ENCODE measurements around the gene WBP1L.

The WBP1L gene

DNA sequence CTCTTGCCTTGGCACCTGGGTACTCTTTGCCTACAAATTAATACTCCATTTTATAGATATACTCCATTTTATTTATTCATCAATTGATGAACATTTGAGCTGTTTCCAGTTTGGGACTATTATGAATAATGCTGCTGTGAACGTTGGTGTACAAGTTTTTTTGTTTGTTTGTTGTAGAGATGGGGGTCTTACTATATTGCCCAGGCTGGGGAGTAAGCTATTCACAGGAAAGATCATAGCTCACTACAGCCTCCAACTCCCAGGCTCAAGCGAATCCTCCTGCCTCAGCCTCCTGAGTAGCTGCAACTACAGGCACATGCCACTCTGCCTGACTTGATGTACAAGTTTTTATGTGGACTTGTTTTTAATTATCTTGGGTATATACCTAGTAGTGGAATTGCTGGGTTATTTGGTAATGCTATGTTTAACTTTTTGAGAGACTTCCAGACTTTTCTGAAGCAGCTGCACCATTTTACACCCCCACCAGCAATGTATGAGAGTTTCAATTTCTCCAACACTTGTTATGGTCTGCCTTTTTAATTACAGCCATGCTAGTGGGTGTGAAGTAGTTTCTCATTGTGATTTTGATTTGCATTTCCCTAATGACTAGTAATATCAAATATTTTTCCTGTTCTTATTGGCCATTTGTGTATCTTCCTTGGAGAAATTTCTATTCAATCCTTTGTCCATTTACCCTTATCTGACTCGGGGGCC, 15.9 kb downstream of the WBP1L start:
- peaks cover 28% of the 10 kb centered on the region for H3K4me1 Mint-ChIP-seq
- ATAC-seq: no peak

DNA sequence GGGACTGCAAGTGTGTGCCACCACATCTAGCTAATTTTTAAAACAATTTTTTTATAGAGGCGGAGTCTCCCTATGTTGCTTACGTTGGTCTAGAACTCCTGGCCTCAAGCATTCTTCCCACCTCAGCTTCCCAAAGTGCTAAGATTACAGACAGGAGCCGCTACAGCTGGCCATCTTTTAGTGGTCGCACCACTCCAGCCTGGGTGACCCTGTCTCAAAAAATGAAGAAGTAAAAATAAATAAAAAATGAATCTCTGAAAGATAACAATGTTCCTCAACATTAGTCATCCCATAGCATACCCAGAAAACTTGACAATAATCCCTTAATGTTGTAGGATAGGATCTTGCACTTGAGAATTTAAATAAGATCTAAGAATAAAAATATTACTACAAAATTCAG, 18.2 kb downstream of the WBP1L start:
- Mint-ChIP-seq H3K27ac (no peak overlapping the region), H3K4me1 (peaks cover 30% of the 10 kb centered on the region), H3K36me3 (ENCODE audit: low read depth) (peaks cover 10% of the 10 kb centered on the region), H3K4me3 (no peak overlapping the region), H3K9me3 (no peaks in the 10 kb centered on the region), H3K27me3 (no peaks in the 10 kb centered on the region)
- DNase-seq (no peak), ATAC-seq (no peak)

More for the DNA sequence above, 15.9 kb downstream of the WBP1L start:
- no peaks in the 10 kb centered on the region for H3K27me3 Mint-ChIP-seq
- no peaks in the 10 kb centered on the region for H3K9me3 Mint-ChIP-seq
- H3K4me3 Mint-ChIP-seq: no peak overlapping the region
- DNase-seq: no peak
- peaks cover 5% of the 10 kb centered on the region for H3K36me3 Mint-ChIP-seq (ENCODE audit: low read depth)
- no peak overlapping the region for H3K27ac Mint-ChIP-seq

DNA sequence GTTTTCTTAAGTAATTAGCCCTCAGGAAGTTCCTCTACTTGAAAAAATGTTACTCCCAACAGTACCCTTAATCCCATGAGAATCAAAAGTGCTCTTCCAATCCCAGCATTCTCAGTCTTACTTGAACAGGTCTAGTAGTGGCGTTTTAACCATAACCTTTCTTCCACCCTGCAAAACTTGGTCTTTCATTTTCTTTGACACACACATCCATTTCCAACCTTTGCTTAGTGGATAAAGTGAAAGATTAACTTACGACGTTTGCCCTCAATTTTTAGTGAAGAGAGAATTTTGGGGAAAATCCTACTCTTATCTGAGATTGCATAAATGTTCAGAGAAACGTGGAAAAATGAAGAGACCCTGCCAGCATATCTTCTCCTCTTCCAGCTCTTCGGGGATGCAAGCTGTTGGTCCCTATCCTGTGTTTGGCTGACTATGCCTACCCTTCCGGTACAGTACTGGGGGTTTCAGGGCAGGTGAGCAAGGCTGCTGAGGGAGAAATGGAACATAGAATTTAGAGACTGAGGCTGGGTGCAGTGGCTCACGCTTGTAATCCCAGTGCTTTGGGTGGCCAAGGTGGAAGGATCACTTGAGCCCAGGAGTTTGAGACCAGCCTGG, 18.8 kb downstream of the WBP1L start:
- Mint-ChIP-seq H3K36me3 (ENCODE audit: low read depth) (peaks cover 10% of the 10 kb centered on the region), H3K9me3 (no peaks in the 10 kb centered on the region), H3K4me3 (no peak overlapping the region), H3K4me1 (peaks cover 30% of the 10 kb centered on the region), H3K27ac (no peak overlapping the region), H3K27me3 (no peaks in the 10 kb centered on the region)
- DNase-seq (no peak), ATAC-seq (no peak)

DNA sequence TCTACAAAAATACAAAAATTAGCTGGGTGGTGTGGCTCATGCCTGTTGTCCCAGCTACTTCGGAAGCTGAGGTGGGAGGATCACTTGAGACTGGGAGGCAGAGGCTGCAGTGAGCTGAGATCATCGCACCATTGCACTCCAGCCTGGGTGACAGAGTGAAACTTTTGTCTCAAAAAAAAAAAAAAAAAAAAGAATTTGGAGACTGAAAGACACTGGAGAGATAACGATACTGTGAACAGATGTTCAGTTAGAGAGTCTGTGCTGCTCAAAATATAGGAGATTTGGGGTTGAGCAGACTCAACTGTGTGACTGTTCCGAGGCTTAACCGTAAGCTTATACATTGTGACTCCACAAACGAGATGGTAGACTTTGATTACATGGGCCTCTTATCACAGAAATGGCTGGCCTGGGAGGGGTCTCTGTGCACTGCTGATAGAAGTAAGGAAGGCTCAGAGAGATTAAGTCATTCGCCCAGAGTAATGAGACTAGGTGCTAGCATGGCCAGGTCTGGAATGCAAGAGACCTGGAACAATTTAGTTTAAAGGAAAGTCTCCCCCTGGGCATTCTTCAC, 19.4 kb downstream of the WBP1L start:
- peaks cover 10% of the 10 kb centered on the region for H3K36me3 Mint-ChIP-seq (ENCODE audit: low read depth)
- no peak overlapping the region for H3K27ac Mint-ChIP-seq
- H3K4me1 Mint-ChIP-seq: peaks cover 31% of the 10 kb centered on the region

DNA sequence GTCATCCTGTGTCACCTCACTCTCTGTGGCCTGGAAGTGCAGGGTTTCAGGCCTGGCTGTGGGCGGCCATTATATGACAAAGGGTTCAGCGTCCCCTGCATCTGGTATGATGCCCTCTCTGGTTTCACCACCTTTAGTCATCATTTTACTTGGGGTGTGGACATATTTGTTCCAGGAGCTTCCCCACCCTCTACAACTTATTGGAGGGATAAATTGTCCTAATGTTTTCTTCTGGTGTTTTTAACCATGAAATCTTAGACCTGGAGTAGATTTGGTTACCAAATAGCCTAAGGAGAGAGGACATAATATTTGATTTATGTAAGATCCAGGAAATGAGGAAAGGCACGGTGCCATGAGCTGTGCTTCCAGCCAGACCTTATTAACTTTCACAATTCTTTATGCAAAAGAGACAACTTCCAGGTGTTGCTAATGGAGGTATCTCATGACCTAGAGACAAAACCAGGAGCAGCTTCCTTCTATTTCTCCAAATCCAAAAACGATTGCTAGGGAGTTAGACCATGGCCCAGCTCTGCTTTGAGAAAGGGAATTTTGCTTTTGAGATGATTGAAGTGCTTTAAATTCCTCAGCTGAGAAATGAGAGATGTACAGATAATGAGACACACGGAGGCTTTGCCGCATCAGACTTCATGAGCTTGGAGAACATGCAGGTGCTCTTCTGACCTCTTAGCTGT, 20.9 kb downstream of the WBP1L start:
- H3K4me1 Mint-ChIP-seq: peaks cover 25% of the 10 kb centered on the region
- peak; percentile 43 for ATAC-seq

More for the DNA sequence above, 19.4 kb downstream of the WBP1L start:
- H3K4me3 Mint-ChIP-seq: no peak overlapping the region
- no peak for DNase-seq
- ATAC-seq: no peak
- H3K9me3 Mint-ChIP-seq: no peaks in the 10 kb centered on the region
- no peaks in the 10 kb centered on the region for H3K27me3 Mint-ChIP-seq

DNA sequence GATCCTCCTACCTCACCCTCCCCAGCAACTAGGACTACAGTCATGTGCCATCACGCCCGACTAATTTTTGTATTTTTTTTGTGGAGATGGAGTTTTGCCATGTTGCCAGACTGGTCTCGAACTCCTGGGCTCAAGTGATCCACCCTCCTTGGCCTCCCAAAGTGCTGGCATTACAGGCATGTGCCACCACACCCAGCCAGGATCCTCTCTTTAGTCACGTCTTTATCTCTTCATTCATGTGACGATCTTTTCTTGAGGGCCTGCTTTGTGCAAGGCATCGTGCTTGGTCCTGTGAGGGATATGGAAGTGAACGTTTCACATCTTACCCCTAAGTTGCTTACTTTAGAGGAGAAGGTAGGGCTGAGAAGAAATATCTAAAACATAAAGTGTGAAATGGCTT, 21.6 kb downstream of the WBP1L start:
- no peak overlapping the region for H3K27ac Mint-ChIP-seq
- H3K4me3 Mint-ChIP-seq: no peak overlapping the region
- peaks cover 7% of the 10 kb centered on the region for H3K36me3 Mint-ChIP-seq (ENCODE audit: low read depth)
- H3K4me1 Mint-ChIP-seq: peaks cover 32% of the 10 kb centered on the region
- H3K9me3 Mint-ChIP-seq: no peaks in the 10 kb centered on the region
- ATAC-seq (no peak), DNase-seq (no peak)
- no peaks in the 10 kb centered on the region for H3K27me3 Mint-ChIP-seq

More for the DNA sequence above, 20.9 kb downstream of the WBP1L start:
- H3K36me3 Mint-ChIP-seq (ENCODE audit: low read depth): peaks cover 7% of the 10 kb centered on the region
- no peak for DNase-seq
- no peak overlapping the region for H3K4me3 Mint-ChIP-seq
- no peak overlapping the region for H3K27ac Mint-ChIP-seq
- H3K27me3 Mint-ChIP-seq: no peaks in the 10 kb centered on the region
- H3K9me3 Mint-ChIP-seq: no peaks in the 10 kb centered on the region

DNA sequence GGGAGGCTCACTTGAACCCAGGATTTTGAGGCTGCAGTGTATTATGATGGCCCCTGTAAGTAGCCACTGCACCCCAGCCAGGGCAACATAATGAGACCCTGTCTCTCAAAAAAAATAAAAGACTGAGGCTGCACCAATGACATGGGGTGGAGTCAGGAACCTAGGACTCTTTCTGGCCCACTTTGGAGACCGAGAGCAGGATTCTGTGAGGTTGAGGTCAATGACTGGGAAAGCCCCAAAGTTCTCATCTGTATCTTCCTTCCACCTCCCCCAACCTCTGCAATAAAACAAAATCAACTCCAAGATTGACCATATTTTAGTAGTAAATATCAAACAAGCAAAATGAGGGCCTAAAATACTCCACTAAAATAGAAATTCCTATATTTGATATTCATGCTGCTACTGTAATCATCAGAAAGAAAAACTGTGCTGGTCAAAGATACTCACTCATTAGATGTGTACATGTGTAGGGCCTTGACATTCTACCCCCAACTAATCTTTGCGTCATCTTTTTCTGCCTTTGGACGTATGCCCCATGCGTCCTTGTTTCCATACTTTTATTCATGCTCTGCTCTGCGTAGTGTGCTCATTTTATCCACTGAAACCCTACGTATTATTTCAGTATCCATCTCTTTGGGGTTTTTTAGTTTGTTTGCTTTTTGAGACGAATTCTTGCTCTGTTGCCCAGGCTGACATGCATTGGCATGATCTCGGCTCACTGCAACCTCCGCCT, 23.8 kb downstream of the WBP1L start:
- Mint-ChIP-seq H3K36me3 (ENCODE audit: low read depth) (peaks cover 7% of the 10 kb centered on the region), H3K4me1 (peaks cover 50% of the 10 kb centered on the region), H3K9me3 (no peaks in the 10 kb centered on the region), H3K4me3 (no peak overlapping the region), H3K27me3 (no peaks in the 10 kb centered on the region), H3K27ac (no peak overlapping the region)
- DNase-seq: no peak
- no peak for ATAC-seq

DNA sequence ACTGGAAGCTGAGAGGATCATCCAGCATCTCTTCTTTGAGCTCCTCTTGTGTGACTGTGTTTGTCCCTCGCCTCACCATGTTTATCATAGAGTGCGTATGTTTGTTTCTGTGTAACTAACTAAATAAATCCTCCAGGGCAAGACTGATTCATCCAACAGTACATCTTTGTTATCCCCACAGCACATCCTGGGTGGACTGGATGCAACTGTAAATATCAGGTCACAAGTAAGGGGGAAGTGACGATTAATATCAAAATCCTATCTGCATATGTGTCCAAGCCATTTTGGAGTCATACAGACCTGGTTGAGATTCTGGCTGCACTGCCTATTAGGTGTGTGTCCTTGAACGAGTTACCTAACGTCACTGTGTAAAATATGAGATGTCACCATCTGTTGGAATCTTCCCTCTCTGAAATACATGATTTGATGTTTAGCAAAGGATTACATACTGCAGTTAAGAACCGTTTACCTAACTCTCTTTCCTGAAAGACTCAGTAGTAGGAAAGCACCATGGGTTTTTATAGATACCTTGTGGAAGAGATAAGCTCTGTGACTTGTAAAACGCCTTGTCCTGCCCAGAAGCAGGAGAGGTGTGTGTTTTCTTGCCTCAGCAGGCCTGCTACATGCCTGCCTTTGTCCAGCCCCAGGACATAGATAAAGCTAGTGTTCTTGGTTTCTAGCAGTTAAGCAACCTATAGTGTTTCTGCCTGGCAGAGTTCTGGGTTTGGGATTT, 25.8 kb downstream of the WBP1L start:
- DNase-seq (no peak), ATAC-seq (no peak)
- no peaks in the 10 kb centered on the region for H3K9me3 Mint-ChIP-seq
- peaks cover 7% of the 10 kb centered on the region for H3K36me3 Mint-ChIP-seq (ENCODE audit: low read depth)
- H3K27me3 Mint-ChIP-seq: no peaks in the 10 kb centered on the region
- no peak overlapping the region for H3K27ac Mint-ChIP-seq
- H3K4me1 Mint-ChIP-seq: peaks cover 63% of the 10 kb centered on the region
- H3K4me3 Mint-ChIP-seq: no peak overlapping the region

DNA sequence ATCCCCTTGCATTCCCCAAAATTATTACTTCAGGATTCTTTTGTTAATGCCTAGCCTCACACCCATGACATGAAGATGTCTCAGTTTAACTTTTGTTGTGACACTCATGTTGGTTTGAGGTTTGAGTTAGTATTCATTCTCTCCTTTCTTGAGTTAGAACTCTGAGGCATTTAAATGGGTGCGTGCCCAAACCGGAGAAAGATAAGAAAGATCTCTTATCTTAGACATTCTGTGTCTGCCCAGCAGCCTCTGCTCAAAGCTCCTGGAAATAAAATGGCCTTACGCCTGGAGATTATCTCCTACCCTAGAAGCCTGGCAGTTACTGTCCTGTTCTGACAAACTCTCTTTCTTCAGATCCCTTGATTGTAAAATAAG, 26.3 kb downstream of the WBP1L start:
- no peaks in the 10 kb centered on the region for H3K9me3 Mint-ChIP-seq
- peaks cover 65% of the 10 kb centered on the region for H3K4me1 Mint-ChIP-seq
- ATAC-seq (peak; percentile 8), DNase-seq (no peak)
- H3K27ac Mint-ChIP-seq: no peak overlapping the region
- no peaks in the 10 kb centered on the region for H3K27me3 Mint-ChIP-seq
- no peak overlapping the region for H3K4me3 Mint-ChIP-seq
- H3K36me3 Mint-ChIP-seq (ENCODE audit: low read depth): peaks cover 7% of the 10 kb centered on the region

DNA sequence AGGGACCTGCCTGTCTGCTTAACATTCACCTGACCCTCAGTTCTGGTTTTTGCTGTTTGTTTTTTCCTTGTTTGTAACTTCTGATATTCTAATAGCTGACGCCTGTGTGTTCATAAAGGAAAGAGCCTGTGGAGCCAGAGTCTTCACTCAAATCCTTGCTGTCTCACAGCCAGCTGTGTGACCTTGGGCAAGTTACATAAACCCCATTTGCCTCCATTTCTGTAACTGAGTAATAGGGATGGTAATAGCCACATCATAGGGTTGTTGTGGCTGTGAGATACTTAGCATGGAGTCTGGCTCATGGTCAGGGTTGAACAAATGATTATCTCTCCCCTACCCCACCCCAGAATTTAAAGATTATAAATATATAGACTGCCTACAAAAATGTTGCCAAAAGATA, 27.0 kb downstream of the WBP1L start:
- DNase-seq (no peak), ATAC-seq (no peak)
- H3K4me1 Mint-ChIP-seq: peaks cover 71% of the 10 kb centered on the region
- H3K27ac Mint-ChIP-seq: no peak overlapping the region
- no peaks in the 10 kb centered on the region for H3K27me3 Mint-ChIP-seq
- no peaks in the 10 kb centered on the region for H3K9me3 Mint-ChIP-seq
- H3K4me3 Mint-ChIP-seq: no peak overlapping the region
- H3K36me3 Mint-ChIP-seq (ENCODE audit: low read depth): peaks cover 3% of the 10 kb centered on the region

DNA sequence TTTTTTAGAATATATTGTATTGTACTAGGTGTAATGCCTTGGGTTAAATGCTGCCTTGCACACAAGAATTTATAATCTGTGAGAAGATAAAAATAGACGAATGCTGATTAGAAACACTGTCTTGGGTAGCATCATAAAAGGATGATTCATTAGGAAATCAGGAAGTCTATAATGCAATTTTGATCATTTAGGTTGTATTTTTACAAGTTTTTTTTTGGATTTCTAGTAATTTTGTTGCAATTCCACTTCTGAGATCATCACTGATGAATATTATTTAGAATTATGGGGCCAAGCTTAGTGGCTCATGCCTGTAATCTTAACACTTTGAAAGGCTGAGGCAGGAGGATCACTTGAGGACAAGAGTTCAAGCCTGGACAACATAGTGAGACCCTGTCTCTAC, 29.6 kb downstream of the WBP1L start:
- no peak for ATAC-seq
- Mint-ChIP-seq H3K4me1 (peaks cover 76% of the 10 kb centered on the region), H3K27ac (no peak overlapping the region), H3K4me3 (no peak overlapping the region), H3K9me3 (no peaks in the 10 kb centered on the region), H3K36me3 (ENCODE audit: low read depth) (peaks cover 2% of the 10 kb centered on the region), H3K27me3 (no peaks in the 10 kb centered on the region)
- no peak for DNase-seq

DNA sequence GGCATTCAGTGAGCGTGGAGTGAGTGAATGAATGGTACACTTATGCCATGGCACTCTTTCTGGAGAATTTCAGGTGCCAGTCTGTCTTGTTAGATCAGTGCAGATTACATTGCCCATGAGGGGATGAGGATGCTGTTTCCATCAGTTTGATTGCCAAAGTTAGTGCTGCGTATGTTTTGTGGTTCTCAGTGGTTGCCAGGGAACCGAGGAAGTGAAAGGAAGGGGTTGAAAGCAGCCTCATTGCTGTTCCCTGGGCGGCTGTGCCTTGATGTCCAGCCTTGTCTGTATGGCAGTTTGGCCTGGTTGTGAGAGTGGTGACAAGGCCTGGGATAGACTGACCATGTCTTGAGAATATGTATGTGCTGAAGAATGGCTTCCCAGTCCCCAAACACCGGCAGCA, 30.2 kb downstream of the WBP1L start:
- peaks cover 2% of the 10 kb centered on the region for H3K36me3 Mint-ChIP-seq (ENCODE audit: low read depth)
- H3K4me1 Mint-ChIP-seq: peaks cover 78% of the 10 kb centered on the region
- no peak overlapping the region for H3K27ac Mint-ChIP-seq
- no peak for DNase-seq
- H3K9me3 Mint-ChIP-seq: no peaks in the 10 kb centered on the region
- no peak for ATAC-seq
- no peak overlapping the region for H3K4me3 Mint-ChIP-seq
- no peaks in the 10 kb centered on the region for H3K27me3 Mint-ChIP-seq

DNA sequence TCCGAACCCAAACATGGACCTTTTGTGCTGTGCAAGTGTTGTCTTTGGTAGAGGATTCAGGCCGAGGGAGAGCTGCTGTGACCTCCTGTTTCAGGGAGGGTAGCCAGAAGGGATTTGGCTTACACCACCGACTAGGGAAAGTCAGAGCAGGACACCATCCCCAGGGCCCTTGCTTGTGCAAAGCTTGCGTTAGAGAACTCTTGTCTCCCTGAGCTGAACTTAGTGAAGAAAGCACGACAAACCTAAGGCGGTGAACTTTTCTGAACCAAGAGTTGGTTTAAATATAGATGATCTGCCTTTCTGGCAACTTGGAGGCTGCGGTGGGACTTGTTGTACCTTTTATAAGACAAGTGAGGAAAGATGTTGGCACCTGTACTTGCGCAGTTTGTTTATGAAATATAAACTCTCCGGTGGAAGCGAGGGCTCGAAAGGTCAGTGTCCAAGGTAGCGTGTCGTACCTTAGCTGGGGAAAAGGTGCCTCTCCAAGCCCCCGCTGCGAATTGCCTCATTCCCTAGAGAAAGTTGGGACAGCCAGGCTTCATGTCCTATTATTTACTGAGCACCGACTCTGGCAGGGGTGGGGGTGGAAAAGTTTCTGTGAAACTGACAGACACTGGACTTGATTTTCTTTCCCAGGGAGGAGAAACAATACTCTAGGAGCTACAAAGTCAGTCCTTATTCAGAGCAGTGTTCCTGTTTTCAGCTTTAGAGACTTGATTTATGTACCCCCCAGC, 31.6 kb downstream of the WBP1L start:
- Mint-ChIP-seq H3K4me3 (no peak overlapping the region), H3K36me3 (ENCODE audit: low read depth) (peaks cover 2% of the 10 kb centered on the region), H3K4me1 (peaks cover 72% of the 10 kb centered on the region), H3K27me3 (no peaks in the 10 kb centered on the region), H3K27ac (no peak overlapping the region), H3K9me3 (no peaks in the 10 kb centered on the region)
- ATAC-seq (no peak), DNase-seq (no peak)
